Esophagus muscularis mucosa (tissue), 3 donors: Measurements from ENCODE around the gene MUC4.

Experiments
- POLR2A ChIP-seq: fragments of 450-650 bp; IDR thresholded peaks from one replicate; pipeline ENCODE4 v1.6.1; 2017; ENCODE audit warnings: antibody characterized with exemption, moderate library complexity, mild to moderate bottlenecking, low read depth
- TF ChIP-seq, protein P1 (sequence below), 3 experiments: fragments of 200-600 bp in 2 of 3; fragments of 450-650 bp in 1 of 3; sonication (generic) in 2 of 3; IDR thresholded peaks; one replicate each; pipeline ENCODE4 v1.5.1; 2017 to 2019; ENCODE audit warnings: antibody characterized with exemption in 3 of 3, mild to moderate bottlenecking in 2 of 3, moderate library complexity in 1 of 3

DNA sequence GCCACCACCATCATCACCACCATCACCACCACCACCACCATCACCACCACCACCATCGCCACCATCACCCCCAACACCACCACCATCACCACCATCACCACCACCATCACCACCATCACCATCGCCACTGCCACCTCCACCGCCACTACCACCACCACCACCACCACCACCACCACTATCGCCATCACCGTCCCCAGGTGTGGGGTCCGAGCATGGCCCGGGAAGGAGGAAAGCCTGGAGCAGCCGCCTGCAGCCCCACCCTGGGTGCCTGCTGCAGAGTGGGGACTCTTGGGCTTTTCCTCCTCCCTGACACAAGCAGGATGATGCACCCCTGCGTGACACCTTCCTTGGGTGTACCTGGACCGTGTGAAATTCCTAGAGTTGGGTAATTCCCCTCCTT lies 43.9 kb downstream of the MUC4 start:
- TF ChIP-seq, protein P1, sequence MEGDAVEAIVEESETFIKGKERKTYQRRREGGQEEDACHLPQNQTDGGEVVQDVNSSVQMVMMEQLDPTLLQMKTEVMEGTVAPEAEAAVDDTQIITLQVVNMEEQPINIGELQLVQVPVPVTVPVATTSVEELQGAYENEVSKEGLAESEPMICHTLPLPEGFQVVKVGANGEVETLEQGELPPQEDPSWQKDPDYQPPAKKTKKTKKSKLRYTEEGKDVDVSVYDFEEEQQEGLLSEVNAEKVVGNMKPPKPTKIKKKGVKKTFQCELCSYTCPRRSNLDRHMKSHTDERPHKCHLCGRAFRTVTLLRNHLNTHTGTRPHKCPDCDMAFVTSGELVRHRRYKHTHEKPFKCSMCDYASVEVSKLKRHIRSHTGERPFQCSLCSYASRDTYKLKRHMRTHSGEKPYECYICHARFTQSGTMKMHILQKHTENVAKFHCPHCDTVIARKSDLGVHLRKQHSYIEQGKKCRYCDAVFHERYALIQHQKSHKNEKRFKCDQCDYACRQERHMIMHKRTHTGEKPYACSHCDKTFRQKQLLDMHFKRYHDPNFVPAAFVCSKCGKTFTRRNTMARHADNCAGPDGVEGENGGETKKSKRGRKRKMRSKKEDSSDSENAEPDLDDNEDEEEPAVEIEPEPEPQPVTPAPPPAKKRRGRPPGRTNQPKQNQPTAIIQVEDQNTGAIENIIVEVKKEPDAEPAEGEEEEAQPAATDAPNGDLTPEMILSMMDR (IDR thresholded peaks at IDR 0.05) = no peak
- TF ChIP-seq POLR2A = no peak
